OCI-LY7 (cell line): ENCODE data around the gene PRKRA. TPM values are rescaled to one million over a fixed set of nuclear protein-coding genes. Genes with fewer than 3 reads are reported as not detected.

Experiments
- BruUV-seq: library from RNA; stranded (reverse); fragments of 400-500 nt; replicated peaks from 2 replicates; lab custom pipeline; 2021; lab: Mats Ljungman, UMichigan
- CTCF ChIA-PET: fragments of 300-600 bp; sonication (Branson Sonifier 250); formaldehyde crosslinking; loops from one replicate; lab custom pipeline; 2022; ENCODE audit warnings: antibody characterized with exemption; ENCODE audit not compliant: unreplicated experiment; lab: Charles Lee
- POLR2A ChIA-PET: fragments of 300-600 bp; sonication (Branson Sonifier 250); formaldehyde crosslinking; loops from one replicate; lab custom pipeline; 2022; ENCODE audit warnings: antibody characterized with exemption; lab: Charles Lee
- DNase-seq: peaks from one replicate; pipeline ENCODE4 v3.0.0-alpha.2; 2015; ENCODE audit warnings: low spot score
- H2AFZ ChIP-seq: fragments of 200-600 bp; sonication (generic), shearing (Covaris generic); 2 replicates; pipeline ENCODE4 v1.6.1; 2014; ENCODE audit warnings: mild to moderate bottlenecking, antibody characterized with exemption, low read length, moderate library complexity
- H3K27ac ChIP-seq: fragments of 200-600 bp; sonication (generic); 2 replicates; pipeline ENCODE4 v1.5.1; 2014; ENCODE audit warnings: mixed run types, low read depth, mild to moderate bottlenecking, moderate library complexity, low read length, inconsistent platforms; ENCODE audit not compliant: poor library complexity, severe bottlenecking
- H3K36me3 ChIP-seq: fragments of 200-600 bp; sonication (generic); 2 replicates; pipeline ENCODE4 v1.6.1; 2014; ENCODE audit warnings: mild to moderate bottlenecking, antibody characterized with exemption, low read length, moderate library complexity, mixed read lengths; ENCODE audit not compliant: insufficient read depth
- H3K4me1 ChIP-seq: fragments of 200-600 bp; sonication (generic); 2 replicates; pipeline ENCODE4 v1.5.1; 2014; ENCODE audit warnings: mild to moderate bottlenecking, low read length; ENCODE audit not compliant: insufficient read depth, poor library complexity, severe bottlenecking
- H3K4me2 ChIP-seq: fragments of 200-600 bp; sonication (generic); 2 replicates; pipeline ENCODE4 v1.6.1; 2014; ENCODE audit warnings: mild to moderate bottlenecking, low read length
- H3K4me3 ChIP-seq: fragments of 200-600 bp; sonication (generic); 2 replicates; pipeline ENCODE4 v1.5.1; 2014; ENCODE audit warnings: mild to moderate bottlenecking, low read depth, low read length; ENCODE audit not compliant: poor library complexity, severe bottlenecking
- H3K79me2 ChIP-seq: fragments of 200-600 bp; sonication (generic); 2 replicates; pipeline ENCODE4 v1.6.1; 2016; ENCODE audit warnings: low read depth, mild to moderate bottlenecking, low read length, moderate library complexity, mixed read lengths; ENCODE audit not compliant: insufficient read depth
- H3K9me2 ChIP-seq: fragments of 200-600 bp; sonication (generic); 2 replicates; pipeline ENCODE4 v1.6.1; 2016; ENCODE audit warnings: mild to moderate bottlenecking, low read length, mixed read lengths; ENCODE audit not compliant: insufficient read depth
- H3K9me3 ChIP-seq: fragments of 200-600 bp; sonication (generic); 2 replicates; pipeline ENCODE4 v1.6.1; 2014; ENCODE audit warnings: mild to moderate bottlenecking, mixed run types, low read length, mixed read lengths
- H4K20me1 ChIP-seq: fragments of 200-600 bp; sonication (generic); 2 replicates; pipeline ENCODE4 v1.6.1; 2014; ENCODE audit warnings: mild to moderate bottlenecking, antibody characterized with exemption, low read length, moderate library complexity, mixed read lengths; ENCODE audit not compliant: insufficient read depth
- CTCF ChIP-seq: fragments of 200-600 bp; sonication (generic); conservative IDR thresholded peaks from 2 replicates; pipeline ENCODE4 v1.5.1; 2014; ENCODE audit warnings: mild to moderate bottlenecking, antibody characterized with exemption, low read length, moderate library complexity, mixed read lengths
- EZH2phosphoT487 ChIP-seq: fragments of 200-600 bp; sonication (generic); IDR thresholded peaks from 2 replicates; pipeline ENCODE4 v1.6.1; 2018; ENCODE audit warnings: low read depth, borderline replicate concordance, mild to moderate bottlenecking, mixed run types, antibody characterized with exemption, low read length, moderate library complexity, mixed read lengths
- intact Hi-C: fragments of 100-400 bp; cut with micrococcal nuclease; formaldehyde crosslinking; loops from one replicate; pipeline ENCODE4 v1.10.0; 2022; ENCODE audit not compliant: unreplicated experiment
- total RNA-seq, 2 experiments: library from RNA; depleted of rRNA in 1 of 2; stranded (reverse); fragments of >200 nt in 1 of 2; shearing (Covaris generic) in 1 of 2; gene quantifications; 2 replicates each; pipeline ENCODE4 v1.2.3, GENCODE V29; 2014 to 2022

The PRKRA gene
- total RNA-seq, 2 experiments from 2014 or later, result 76.4 to 79.5 TPM

- no peak overlapping the region for H3K4me2 ChIP-seq
- ChIA-PET POLR2A (no interaction called here), CTCF (no interaction called here)
- no peak for TF ChIP-seq CTCF
- TF ChIP-seq EZH2phosphoT487, result no peak
- no peaks in the 10 kb centered on the region for H4K20me1 ChIP-seq
- intact Hi-C loops, result no loop called here
- H3K27ac ChIP-seq, result no peak overlapping the region
- no peaks in the 10 kb centered on the region for H3K4me1 ChIP-seq
- no peaks in the 10 kb centered on the region for H3K36me3 ChIP-seq
- no TSS peak for BruUV-seq
- no peaks in the 10 kb centered on the region for H3K9me2 ChIP-seq
- H3K9me3 ChIP-seq, result no peaks in the 10 kb centered on the region
- no peaks in the 10 kb centered on the region for H3K79me2 ChIP-seq
- H3K4me3 ChIP-seq, result no peak overlapping the region
- DNase-seq, result no peak
- no peak overlapping the region for H2AFZ ChIP-seq
Measured at GRCh38 chr2:178386986-178387597, 63.9 kb downstream of the PRKRA start.

- no TSS peak for BruUV-seq
- no peaks in the 10 kb centered on the region for H3K9me3 ChIP-seq
- no peaks in the 10 kb centered on the region for H3K36me3 ChIP-seq
- DNase-seq, result no peak
- no peaks in the 10 kb centered on the region for H4K20me1 ChIP-seq
- no peak overlapping the region for H3K4me2 ChIP-seq
- no peak overlapping the region for H3K4me3 ChIP-seq
- intact Hi-C loops, result no loop called here
- CTCF ChIA-PET, result no interaction called here
- H3K27ac ChIP-seq, result no peak overlapping the region
- TF ChIP-seq EZH2phosphoT487 (no peak), CTCF (no peak)
- no peak overlapping the region for H2AFZ ChIP-seq
- H3K79me2 ChIP-seq, result no peaks in the 10 kb centered on the region
- no peaks in the 10 kb centered on the region for H3K4me1 ChIP-seq
- H3K9me2 ChIP-seq, result no peaks in the 10 kb centered on the region
- POLR2A ChIA-PET, result no interaction called here
Measured at GRCh38 chr2:178385595-178386148, 65.3 kb downstream of the PRKRA start.

GRCh38 chr2:178383718-178384117 is 67.3 kb downstream of the PRKRA start:
- no peak overlapping the region for H2AFZ ChIP-seq
- DNase-seq, result no peak
- no peak overlapping the region for H3K27ac ChIP-seq
- intact Hi-C loops, result no loop called here
- CTCF ChIA-PET, result no interaction called here
- BruUV-seq, result no TSS peak
- H3K9me3 ChIP-seq, result no peaks in the 10 kb centered on the region
- H3K4me1 ChIP-seq, result no peaks in the 10 kb centered on the region
- H3K36me3 ChIP-seq, result no peaks in the 10 kb centered on the region
- TF ChIP-seq EZH2phosphoT487 (no peak), CTCF (no peak)
- no peak overlapping the region for H3K4me2 ChIP-seq
- no peaks in the 10 kb centered on the region for H3K9me2 ChIP-seq
- no peak overlapping the region for H3K4me3 ChIP-seq
- no peaks in the 10 kb centered on the region for H3K79me2 ChIP-seq
- POLR2A ChIA-PET, result no interaction called here
- no peaks in the 10 kb centered on the region for H4K20me1 ChIP-seq
